GM12878 (cell line): ENCODE measurements around the gene TYW1B. TPM values are rescaled to one million over a fixed set of nuclear protein-coding genes. Genes with fewer than 3 reads are reported as not detected.
"Not testable (repeated sequence)": the region's sequence is repeated elsewhere in the genome, so short reads cannot be mapped to it uniquely, and the experiment has no call there.

Experiments used
- ATAC-seq: fragments of 200-7000 bp; cut with Tn5 transposase; 3 replicates; pipeline ENCODE4 v1.9.1; 2020; ENCODE audit warnings: mild to moderate bottlenecking, moderate library complexity
- BruUV-seq: library from RNA; stranded (reverse); fragments of 400-500 nt; replicated peaks from 2 replicates; lab custom pipeline; 2021; lab: Mats Ljungman, UMichigan
- CTCF ChIA-PET: fragments of 300-600 bp; sonication (Branson Sonifier 250); formaldehyde crosslinking; extraction: SDS; loops from one replicate; lab custom pipeline; 2021; ENCODE audit warnings: inconsistent platforms; lab: Yijun Ruan, JAX
- POLR2A ChIA-PET: fragments of 350-600 bp; formaldehyde crosslinking; extraction: SDS; loops from one replicate; lab custom pipeline; 2021; ENCODE audit warnings: inconsistent platforms; lab: Charles Lee
- RAD21 ChIA-PET: fragments of 300-600 bp; sonication (Branson Sonifier 250); formaldehyde crosslinking; loops from one replicate; lab custom pipeline; 2023; ENCODE audit warnings: antibody characterized with exemption; ENCODE audit not compliant: unreplicated experiment; lab: Charles Lee
- SMC1A ChIA-PET: fragments of 300-600 bp; sonication (Branson Sonifier 250); formaldehyde crosslinking; loops from one replicate; lab custom pipeline; 2023; ENCODE audit not compliant: unreplicated experiment, uncharacterized antibody; lab: Charles Lee
- DNase-seq: peaks from one replicate; pipeline ENCODE4 v3.0.0-alpha.2; 2011; ENCODE audit warnings: low read depth, low spot score
- FAIRE-seq: peaks from 3 replicates; lab custom pipeline; 2011; peaks lifted over from hg19 to GRCh38; lab: Jason Lieb, UNC
- H2AFZ ChIP-seq: 2 replicates; pipeline ENCODE4 v1.6.0; 2011; ENCODE audit warnings: low read depth, low read length, control low read depth; ENCODE audit not compliant: control insufficient read depth
- H3K27ac ChIP-seq: 2 replicates; pipeline ENCODE4 v1.5.1; 2011; ENCODE audit warnings: control low read depth; ENCODE audit not compliant: control insufficient read depth, insufficient read depth
- H3K27me3 ChIP-seq, 2 experiments: replicated peaks in 1 of 2; 2 replicates each; pipeline versions ENCODE4 v1.6.0 to v1.6.1; 2011; ENCODE audit warnings: low read length in 1 of 2; ENCODE audit not compliant: control insufficient read depth in 2 of 2, insufficient read depth in 2 of 2
- H3K36me3 ChIP-seq, 2 experiments: 2 replicates each; pipeline ENCODE4 v1.5.1; 2011; ENCODE audit warnings: low read length in 1 of 2; ENCODE audit not compliant: control insufficient read depth in 2 of 2, insufficient read depth in 2 of 2
- H3K4me1 ChIP-seq: 2 replicates; pipeline ENCODE4 v1.6.1; 2011; ENCODE audit warnings: mild to moderate bottlenecking, low read length, moderate library complexity, mixed read lengths; ENCODE audit not compliant: control insufficient read depth, insufficient read depth
- H3K4me2 ChIP-seq: 2 replicates; pipeline ENCODE4 v1.6.0; 2011; ENCODE audit warnings: control low read depth; ENCODE audit not compliant: control insufficient read depth, insufficient read depth
- H3K4me3 ChIP-seq: fragments of 200-600 bp; sonication (generic); 2 replicates; pipeline ENCODE4 v1.5.1; 2016
- H3K79me2 ChIP-seq: 2 replicates; pipeline ENCODE4 v1.6.0; 2011; ENCODE audit warnings: low read length; ENCODE audit not compliant: control insufficient read depth, insufficient read depth
- H3K9ac ChIP-seq: 2 replicates; pipeline ENCODE4 v1.8.0; 2011; ENCODE audit warnings: low read length, control low read depth, mixed read lengths; ENCODE audit not compliant: control insufficient read depth, insufficient read depth
- H3K9me3 ChIP-seq: replicated peaks from 3 replicates; pipeline ENCODE4 v1.5.1; 2011; ENCODE audit warnings: mild to moderate bottlenecking, low read length; ENCODE audit not compliant: control insufficient read depth, insufficient read depth
- H4K20me1 ChIP-seq: 2 replicates; pipeline ENCODE4 v1.6.0; 2011; ENCODE audit not compliant: control insufficient read depth, insufficient read depth
- BHLHE40 ChIP-seq, 2 experiments: fragments of 450-650 bp in 1 of 2; IDR thresholded peaks; 2 replicates each; pipeline ENCODE4 v1.6.1; 2011 to 2017; ENCODE audit warnings: low read depth in 2 of 2, borderline replicate concordance in 1 of 2, improper control_type of control experiment in 1 of 2, low read length in 1 of 2, mild to moderate bottlenecking in 1 of 2
- MEF2B ChIP-seq: fragments of 450-650 bp; IDR thresholded peaks from 2 replicates; pipeline ENCODE4 v1.6.1; 2018; ENCODE audit warnings: mild to moderate bottlenecking, moderate library complexity; ENCODE audit not compliant: partially characterized antibody, poor library complexity, severe bottlenecking
- RELB ChIP-seq: fragments of 450-650 bp; IDR thresholded peaks from 2 replicates; pipeline ENCODE4 v1.6.1; 2017; ENCODE audit warnings: low read depth, mild to moderate bottlenecking, moderate library complexity
- TAF1 ChIP-seq: IDR thresholded peaks from 2 replicates; pipeline ENCODE4 v1.6.1; 2011; ENCODE audit warnings: mild to moderate bottlenecking, low read depth, low read length, borderline replicate concordance
- ZNF687 ChIP-seq: fragments of 450-650 bp; IDR thresholded peaks from 2 replicates; pipeline ENCODE4 v1.6.1; 2017; ENCODE audit warnings: mild to moderate bottlenecking, moderate library complexity
- WGBS: methylation state at CpG from one replicate; pipeline ENCODE4 v1.1.6; 2016; ENCODE audit warnings: low lambda C conversion rate; ENCODE audit not compliant: insufficient replicate concordance, insufficient coverage; ENCODE audit errors: missing lambda C conversion rate; 5-methylcytosine and 5-hydroxymethylcytosine counted together
- in situ Hi-C: fragments of 300-500 bp; cut with MboI; formaldehyde crosslinking; loops from 9 replicates; pipeline ENCODE4 v1.14.3; 2018; ENCODE audit warnings: mixed read lengths
- intact Hi-C: fragments of 100-400 bp; cut with micrococcal nuclease; formaldehyde crosslinking; loops from one replicate; pipeline ENCODE4 v1.14.2; 2022; ENCODE audit not compliant: unreplicated experiment
- polyA plus RNA-seq, 11 experiments: library from polyadenylated mRNA; depleted of rRNA in 4 of 11; unstranded in 6 of 11; stranded (reverse) in 5 of 11; fragments of >200 nt; fragmentation: Nextera tagmentation in 4 of 11; fragmentation: Illumina TruSeq in 1 of 11; extraction: Ambion mirVana in 4 of 11; extraction: Trizol in 1 of 11; gene quantifications; 1 replicate in 1 of 11; 2 replicates in 10 of 11; pipeline versions ENCODE4 v1.2.1 to v1.2.3, GENCODE V29; 2011 to 2016; ENCODE audit warnings: inconsistent platforms in 2 of 11, missing spikeins in 2 of 11, low read depth in 1 of 11
- total RNA-seq, 4 experiments: library from RNA; depleted of rRNA in 3 of 4; stranded (reverse); fragments of >200 nt in 3 of 4; fragmentation: Illumina TruSeq in 1 of 4; extraction: Trizol in 1 of 4; gene quantifications; 2 replicates each; pipeline versions ENCODE4 v1.2.1 to v1.2.3, GENCODE V29; 2013 to 2021

TYW1B gene
- total and polyA plus RNA-seq, 10 of the 15 experiments (the other 5 are each of a cell fraction or from before 2014, with no cell fraction given), result 3.5 to 6.6 (median 5.3) TPM

- H3K9me3 ChIP-seq, H3K4me2 ChIP-seq, in situ Hi-C loops, H3K27me3 ChIP-seq, ATAC-seq, H4K20me1 ChIP-seq, H3K9ac ChIP-seq, H3K36me3 ChIP-seq, H3K79me2 ChIP-seq, H3K4me3 ChIP-seq, BruUV-seq, intact Hi-C loops, H3K4me1 ChIP-seq: not testable (repeated sequence)
- DNase-seq, result peak; percentile 28
- peak; percentile 23 for FAIRE-seq
- H2AFZ ChIP-seq, result peak overlapping the region; percentile 74
- TF ChIP-seq TAF1 (0 out of 2 replicates have a peak, but pooled peaks have one; percentile 9), RELB (0 out of 2 replicates have a peak, but pooled peaks have one; percentile 15), BHLHE40 (IDR thresholded peaks at IDR 0.05; ENCODE audit: borderline replicate concordance in 1 of 2, low read depth in 2 of 2, low read length in 1 of 2) (peak in 1 of 2 experiments; percentile 20; a peak in 1 of 4 replicates), MEF2B (peak; percentile 80), ZNF687 (peak; percentile 44; the same call in 1 of the 2 replicates)
- H3K27ac ChIP-seq, result peak overlapping the region; percentile 48
- 7% methylated on average over 9 of the region's 9 CpGs for WGBS
- ChIA-PET SMC1A (interaction anchor here (1.1 kb wide), 1 partner anchor 17 kb away, joined by 3 read pairs; no protein-coding TSS in a partner anchor), RAD21 (interaction anchor here (0.6 kb wide), 1 partner anchor 35 kb away, joined by 4 read pairs; no protein-coding TSS in a partner anchor), CTCF (interaction anchor here (0.9 kb wide), 1 partner anchor 56 kb away, joined by 3 read pairs; no protein-coding TSS in a partner anchor), POLR2A (interaction anchor here (0.5 to 0.6 kb wide), 2 partner anchors 31 to 64 kb away, joined by 3 read pairs; partner anchors contain the start of gene TYW1B)
These were observed 30.9 kb upstream of the TYW1B start for GRCh38 chr7:72858846-72859400.
